ENCODE data around the gene FBRSL1.

Gene FBRSL1

GRCh38 chr12:132481345-132481744, 8.6 kb upstream of the FBRSL1 start:
- Histone ChIP-seq H3K36me3 (ENCODE audit: insufficient read depth, low read length) (no peaks in the 10 kb centered on the region), H3K4me1 (ENCODE audit: insufficient read depth, low read length) (no peaks in the 10 kb centered on the region), H3K9ac (ENCODE audit: low read depth, low read length) (no peak overlapping the region), H3K9me3 (ENCODE audit: control insufficient read depth, insufficient read depth, low read length) (no peaks in the 10 kb centered on the region)

GRCh38 chr12:132481771-132482745, 7.9 kb upstream of the FBRSL1 start:
- Histone ChIP-seq H3K4me1 (ENCODE audit: insufficient read depth, low read length) (no peaks in the 10 kb centered on the region), H3K36me3 (ENCODE audit: insufficient read depth, low read length) (no peaks in the 10 kb centered on the region), H3K9me3 (ENCODE audit: control insufficient read depth, insufficient read depth, low read length) (no peaks in the 10 kb centered on the region), H3K9ac (ENCODE audit: low read depth, low read length) (no peak overlapping the region)

- Histone ChIP-seq H3K9ac (ENCODE audit: low read depth, low read length) (no peak overlapping the region), H3K9me3 (ENCODE audit: control insufficient read depth, insufficient read depth, low read length) (no peaks in the 10 kb centered on the region), H3K4me1 (ENCODE audit: insufficient read depth, low read length) (no peaks in the 10 kb centered on the region), H3K36me3 (ENCODE audit: insufficient read depth, low read length) (no peaks in the 10 kb centered on the region)
Observed at GRCh38 chr12:132482771-132483170, 7.2 kb upstream of the FBRSL1 start.

GRCh38 chr12:132483208-132483607, 6.7 kb upstream of the FBRSL1 start:
- Histone ChIP-seq H3K36me3 (ENCODE audit: insufficient read depth, low read length) (no peaks in the 10 kb centered on the region), H3K9me3 (ENCODE audit: control insufficient read depth, insufficient read depth, low read length) (no peaks in the 10 kb centered on the region), H3K9ac (ENCODE audit: low read depth, low read length) (no peak overlapping the region), H3K4me1 (ENCODE audit: insufficient read depth, low read length) (no peaks in the 10 kb centered on the region; the same call in 1 of the 2 replicates)

- H3K36me3 ChIP-seq (ENCODE audit: insufficient read depth, low read length): no peaks in the 10 kb centered on the region
- H3K9me3 ChIP-seq (ENCODE audit: control insufficient read depth, insufficient read depth, low read length): no peaks in the 10 kb centered on the region
- no peak overlapping the region for H3K9ac ChIP-seq (ENCODE audit: low read depth, low read length)
- peaks cover under 1% of the 10 kb centered on the region; the same call in 1 of the 2 replicates for H3K4me1 ChIP-seq (ENCODE audit: insufficient read depth, low read length)
Observed at GRCh38 chr12:132483612-132484011, 6.3 kb upstream of the FBRSL1 start.

- Histone ChIP-seq H3K4me1 (ENCODE audit: insufficient read depth, low read length) (peaks cover 2% of the 10 kb centered on the region; the same call in 1 of the 2 replicates), H3K36me3 (ENCODE audit: insufficient read depth, low read length) (no peaks in the 10 kb centered on the region), H3K9ac (ENCODE audit: low read depth, low read length) (no peak overlapping the region), H3K9me3 (ENCODE audit: control insufficient read depth, insufficient read depth, low read length) (no peaks in the 10 kb centered on the region)
Observed at GRCh38 chr12:132484183-132484890, 5.6 kb upstream of the FBRSL1 start.

- H3K4me1 ChIP-seq (ENCODE audit: insufficient read depth, low read length): peaks cover 2% of the 10 kb centered on the region; the same call in 1 of the 2 replicates
- no peaks in the 10 kb centered on the region for H3K9me3 ChIP-seq (ENCODE audit: control insufficient read depth, insufficient read depth, low read length)
- H3K36me3 ChIP-seq (ENCODE audit: insufficient read depth, low read length): no peaks in the 10 kb centered on the region
- no peak overlapping the region for H3K9ac ChIP-seq (ENCODE audit: low read depth, low read length)
Observed at GRCh38 chr12:132484891-132485441, 5.0 kb upstream of the FBRSL1 start.

- H3K4me1 ChIP-seq (ENCODE audit: insufficient read depth, low read length): peaks cover 2% of the 10 kb centered on the region; the same call in 1 of the 2 replicates
- no peaks in the 10 kb centered on the region for H3K9me3 ChIP-seq (ENCODE audit: control insufficient read depth, insufficient read depth, low read length)
- H3K36me3 ChIP-seq (ENCODE audit: insufficient read depth, low read length): no peaks in the 10 kb centered on the region
- H3K9ac ChIP-seq (ENCODE audit: low read depth, low read length): no peak overlapping the region
Observed at GRCh38 chr12:132485619-132486018, 4.3 kb upstream of the FBRSL1 start.

GRCh38 chr12:132486168-132486567, 3.8 kb upstream of the FBRSL1 start:
- Histone ChIP-seq H3K4me1 (ENCODE audit: insufficient read depth, low read length) (peaks cover 2% of the 10 kb centered on the region; the same call in 1 of the 2 replicates), H3K36me3 (ENCODE audit: insufficient read depth, low read length) (no peaks in the 10 kb centered on the region), H3K9me3 (ENCODE audit: control insufficient read depth, insufficient read depth, low read length) (no peaks in the 10 kb centered on the region), H3K9ac (ENCODE audit: low read depth, low read length) (no peak overlapping the region)

- Histone ChIP-seq H3K9me3 (ENCODE audit: control insufficient read depth, insufficient read depth, low read length) (no peaks in the 10 kb centered on the region), H3K4me1 (ENCODE audit: insufficient read depth, low read length) (peaks cover 2% of the 10 kb centered on the region; the same call in 1 of the 2 replicates), H3K9ac (ENCODE audit: low read depth, low read length) (no peak overlapping the region), H3K36me3 (ENCODE audit: insufficient read depth, low read length) (no peaks in the 10 kb centered on the region)
Observed at GRCh38 chr12:132486576-132486975, 3.4 kb upstream of the FBRSL1 start.

GRCh38 chr12:132487311-132487741, 2.6 kb upstream of the FBRSL1 start:
- Histone ChIP-seq H3K36me3 (ENCODE audit: insufficient read depth, low read length) (no peaks in the 10 kb centered on the region), H3K4me1 (ENCODE audit: insufficient read depth, low read length) (peaks cover 2% of the 10 kb centered on the region; the same call in 1 of the 2 replicates), H3K9me3 (ENCODE audit: control insufficient read depth, insufficient read depth, low read length) (no peaks in the 10 kb centered on the region), H3K9ac (ENCODE audit: low read depth, low read length) (no peak overlapping the region)

- H3K9ac ChIP-seq (ENCODE audit: low read depth, low read length): peak overlapping the region; percentile 60; the same call in 1 of the 2 replicates
- H3K4me1 ChIP-seq (ENCODE audit: insufficient read depth, low read length): peaks cover 2% of the 10 kb centered on the region; the same call in 1 of the 2 replicates
- H3K9me3 ChIP-seq (ENCODE audit: control insufficient read depth, insufficient read depth, low read length): no peaks in the 10 kb centered on the region
- H3K36me3 ChIP-seq (ENCODE audit: insufficient read depth, low read length): no peaks in the 10 kb centered on the region
Observed at GRCh38 chr12:132488127-132489077, 1.5 kb upstream of the FBRSL1 start.

GRCh38 chr12:132489078-132489601, 811 bp upstream of the FBRSL1 start:
- Histone ChIP-seq H3K9ac (ENCODE audit: low read depth, low read length) (peak overlapping the region; percentile 60; the same call in 1 of the 2 replicates), H3K4me1 (ENCODE audit: insufficient read depth, low read length) (peaks cover 2% of the 10 kb centered on the region; the same call in 1 of the 2 replicates), H3K9me3 (ENCODE audit: control insufficient read depth, insufficient read depth, low read length) (no peaks in the 10 kb centered on the region), H3K36me3 (ENCODE audit: insufficient read depth, low read length) (no peaks in the 10 kb centered on the region)

Data from ES-I3 (cell line).